Activated CD4-positive, alpha-beta T cell treated with anti-CD3 and anti-CD28 coated beads for 1 hour (primary cell): ENCODE measurements around the gene KEL.

Experiments used
- DNase-seq: peaks from one replicate; pipeline ENCODE4 v3.0.0-alpha.2; 2020

Gene KEL

GRCh38 chr7:142927085-142927745 lies 34.9 kb downstream of the KEL start:
- DNase-seq: no peak

- DNase-seq: no peak
Measured at GRCh38 chr7:142925413-142925812, 36.8 kb downstream of the KEL start.

GRCh38 chr7:142923391-142923790 lies 38.8 kb downstream of the KEL start:
- no peak for DNase-seq

DNA sequence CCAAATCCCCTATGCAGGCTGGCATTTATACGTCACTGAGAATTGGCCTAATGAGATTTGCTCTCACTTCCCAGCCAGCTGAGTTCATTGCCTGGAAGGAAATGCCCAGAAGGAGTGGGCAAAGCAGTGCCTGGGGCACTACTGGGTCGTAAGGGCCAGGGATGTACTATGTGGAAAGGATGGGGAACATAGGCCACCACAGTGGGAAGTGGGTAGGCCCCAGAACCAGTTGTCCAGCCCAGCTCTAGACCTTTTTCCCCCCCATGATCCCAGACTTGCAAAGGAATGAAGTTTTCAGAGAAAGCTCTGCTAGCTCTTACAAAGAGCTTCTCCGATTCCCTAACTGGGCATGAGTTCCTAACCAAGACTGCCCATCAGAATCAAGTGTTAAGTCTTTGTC lies 42.5 kb downstream of the KEL start:
- DNase-seq: no peak

DNA sequence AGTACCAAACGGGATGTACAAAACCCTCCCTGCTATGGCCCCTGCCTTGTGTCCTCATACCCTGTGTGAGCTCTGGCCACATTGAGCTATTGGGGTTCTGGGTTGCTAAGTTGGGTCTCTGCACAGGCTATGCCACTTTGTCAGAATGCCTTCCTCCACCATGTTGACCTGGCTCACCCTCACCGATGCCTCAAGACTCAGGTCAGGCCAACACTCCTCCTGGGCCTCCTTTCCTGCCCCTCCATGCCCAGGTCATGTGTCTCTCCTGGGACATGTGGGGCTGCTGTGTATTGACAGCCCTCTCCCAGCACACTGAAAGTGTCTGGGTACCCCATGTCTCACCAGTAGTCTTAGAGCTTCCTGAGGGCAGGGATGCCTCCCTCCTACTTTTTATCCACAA lies 43.3 kb downstream of the KEL start:
- no peak for DNase-seq

- no peak for DNase-seq
Measured at GRCh38 chr7:142917447-142917846, 44.7 kb downstream of the KEL start.

DNA sequence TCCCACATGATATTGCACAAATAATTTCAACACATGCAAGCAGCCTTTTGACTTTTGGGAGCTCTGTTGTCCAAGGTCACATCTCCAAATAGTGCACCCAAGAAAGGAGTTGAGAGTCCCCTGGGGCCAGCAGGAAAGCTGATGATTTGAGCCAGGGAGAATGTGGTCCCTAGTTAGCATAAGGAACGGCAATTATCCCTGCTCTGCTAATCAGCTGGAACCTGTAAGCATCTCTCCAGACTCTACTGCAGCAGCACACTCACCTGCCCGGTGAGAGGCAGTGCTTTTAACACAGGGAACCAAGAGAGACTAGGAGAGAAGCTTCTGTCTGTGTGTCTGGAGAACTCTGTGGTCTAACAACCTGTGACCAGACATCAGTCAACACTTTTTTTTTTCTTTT lies 45.7 kb downstream of the KEL start:
- no peak for DNase-seq

GRCh38 chr7:142915315-142915714 lies 46.8 kb downstream of the KEL start:
- no peak for DNase-seq

GRCh38 chr7:142914121-142914520 lies 48.0 kb downstream of the KEL start:
- no peak for DNase-seq

DNA sequence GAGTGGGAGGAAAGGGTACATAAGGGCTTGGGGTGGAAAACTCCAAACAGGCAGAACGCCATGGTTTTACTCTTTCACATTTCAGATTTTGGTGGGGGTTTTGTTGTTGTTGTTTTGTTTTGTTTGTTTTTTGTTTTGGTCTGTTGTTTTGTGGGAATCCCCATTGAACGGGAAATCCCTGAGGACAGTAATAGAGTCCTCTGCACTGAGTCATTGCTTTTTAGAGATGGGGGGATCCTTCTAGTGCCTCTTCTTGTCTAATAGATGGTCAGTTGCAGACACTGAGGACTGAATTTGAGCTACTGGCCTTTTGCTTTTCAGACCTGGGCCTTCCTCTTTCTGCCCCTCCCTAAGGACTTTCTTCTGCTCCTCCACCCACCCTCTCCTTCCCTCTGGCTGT lies 48.6 kb downstream of the KEL start:
- no peak for DNase-seq

GRCh38 chr7:142913051-142913450 lies 49.1 kb downstream of the KEL start:
- DNase-seq: no peak

DNA sequence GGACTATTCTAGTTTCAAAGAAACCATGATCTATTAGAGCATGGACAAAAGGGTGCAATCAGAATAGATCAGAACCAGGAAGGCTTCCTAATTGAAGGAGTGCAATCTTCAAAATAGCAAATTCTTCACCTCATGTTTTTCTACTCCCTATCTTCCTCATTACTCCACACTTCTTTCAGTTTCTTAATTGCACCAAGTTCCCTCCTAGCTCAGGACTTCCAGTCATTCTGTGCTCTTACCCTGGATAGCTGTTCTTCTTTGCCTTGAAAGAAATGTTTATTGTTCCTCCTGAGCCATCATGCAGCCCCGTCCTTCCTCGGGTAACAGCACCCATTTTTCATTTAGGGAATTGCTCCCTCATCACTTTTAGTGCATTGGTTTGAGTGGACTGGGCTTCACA lies 51.7 kb downstream of the KEL start:
- no peak for DNase-seq

DNA sequence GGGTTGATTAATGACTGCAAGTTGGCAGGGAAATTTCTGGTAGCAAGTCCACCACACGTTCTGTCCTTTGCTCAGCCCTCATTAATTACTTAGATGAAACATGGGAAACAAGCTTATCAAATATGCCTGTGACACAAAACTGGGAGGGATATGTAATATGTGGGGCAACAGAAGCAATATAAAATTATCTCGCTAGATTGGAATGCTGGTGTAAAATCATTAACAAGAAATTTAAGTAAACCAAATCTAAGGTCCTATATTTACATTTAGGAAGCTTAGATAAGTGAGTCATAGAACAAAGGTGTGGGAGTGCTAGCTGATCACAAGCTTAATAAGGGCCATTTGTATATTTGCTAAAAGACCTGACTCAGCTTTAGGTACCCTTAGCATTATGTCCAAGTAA lies 52.1 kb downstream of the KEL start:
- no peak for DNase-seq

- DNase-seq: no peak
Measured at GRCh38 chr7:142908921-142909890, 53.0 kb downstream of the KEL start.

DNA sequence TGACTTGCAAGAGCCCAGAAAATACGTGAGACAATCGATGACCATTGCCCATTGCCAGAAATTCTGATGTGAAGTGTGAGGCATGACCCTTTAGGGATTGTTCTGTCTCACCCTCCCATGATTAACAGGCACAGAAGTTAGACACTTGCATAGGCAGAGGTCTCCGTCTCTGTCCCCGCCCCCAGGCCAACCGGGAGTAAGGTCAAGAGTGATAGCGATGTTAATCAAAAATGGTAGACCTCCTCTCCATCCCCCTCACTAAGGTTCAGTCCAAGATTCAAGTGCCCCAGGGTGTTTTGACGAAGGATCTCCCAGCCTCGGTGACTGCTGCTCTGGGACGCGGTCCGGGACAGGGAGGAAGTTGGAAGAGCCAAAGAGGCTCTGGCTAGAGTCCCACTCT lies 53.9 kb downstream of the KEL start:
- no peak for DNase-seq

- no peak for DNase-seq
Measured at GRCh38 chr7:142906643-142907042, 55.5 kb downstream of the KEL start.

DNA sequence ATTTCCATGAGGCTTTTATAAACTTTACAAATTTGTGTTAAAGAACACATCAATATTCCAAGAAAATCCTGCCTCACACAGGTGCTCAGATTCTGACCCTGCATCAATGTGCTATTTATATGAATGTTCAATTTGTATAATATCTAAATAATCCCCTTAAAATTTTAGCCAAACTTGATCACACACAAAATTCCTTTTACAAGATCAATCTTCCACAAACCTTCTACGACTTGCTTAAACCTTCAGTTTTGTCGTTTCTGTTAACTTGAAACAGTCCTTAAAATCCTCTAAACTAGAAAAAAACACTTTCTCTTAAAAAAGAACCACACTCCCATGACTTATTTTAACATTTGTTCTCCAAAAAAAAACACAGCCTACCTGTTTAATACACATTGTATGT lies 56.4 kb downstream of the KEL start:
- no peak for DNase-seq

DNA sequence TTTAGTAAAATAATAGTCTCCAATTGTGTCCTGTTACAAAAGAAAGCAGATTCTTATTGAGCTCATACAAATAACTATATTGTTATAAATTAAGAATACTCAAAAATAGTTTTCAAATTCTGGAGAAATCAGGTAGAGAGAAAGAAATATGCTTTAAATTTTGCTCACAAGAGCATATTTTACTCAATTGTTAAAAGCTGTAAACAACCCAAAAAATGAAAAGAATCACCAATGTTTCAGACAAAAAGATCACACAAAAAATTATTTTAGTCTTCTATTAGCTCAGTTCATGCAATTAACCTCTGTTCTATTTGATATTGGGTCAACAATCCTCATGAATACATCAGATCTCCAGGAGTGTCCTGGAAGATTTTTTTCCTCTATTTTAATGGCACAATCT lies 58.0 kb downstream of the KEL start:
- no peak for DNase-seq

DNA sequence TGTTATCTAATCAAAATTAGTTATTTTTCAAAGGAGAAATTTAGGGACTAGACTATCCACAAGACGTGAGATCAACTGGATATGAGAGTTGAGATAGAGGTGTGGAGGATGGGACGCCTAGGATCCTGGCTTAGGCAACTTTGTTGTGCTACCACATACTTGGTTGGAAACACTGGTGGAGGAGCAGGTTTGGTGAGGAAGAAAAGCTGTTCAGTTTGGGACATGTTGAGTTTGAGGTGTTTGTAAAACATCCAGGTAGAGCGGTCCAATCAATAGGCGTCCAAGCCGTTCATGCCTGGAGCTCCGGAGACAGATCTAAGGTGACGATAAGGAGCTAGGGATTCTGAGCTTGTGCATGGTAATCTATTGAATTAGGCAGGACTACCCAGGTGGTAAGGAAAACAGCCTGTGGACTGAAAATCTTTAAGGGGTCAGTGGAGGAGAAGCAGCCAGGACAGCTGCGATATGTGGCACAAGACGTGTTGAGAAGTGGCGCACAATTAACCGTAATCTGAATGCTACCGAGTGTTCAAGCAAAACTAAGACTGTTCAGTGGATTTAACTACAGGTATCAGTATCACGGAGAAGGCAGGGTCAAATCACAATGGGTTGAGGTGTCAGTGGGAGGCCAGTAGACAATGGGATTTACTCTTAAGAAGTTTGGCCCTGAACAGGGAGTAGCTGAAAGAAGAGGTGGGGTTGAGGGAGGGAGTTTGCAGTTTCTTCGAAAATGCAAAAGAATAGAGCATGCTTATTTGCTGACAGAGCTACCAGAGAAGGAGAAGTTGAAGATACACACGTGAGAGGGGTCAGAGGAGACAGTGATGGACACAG lies 60.5 kb downstream of the KEL start:
- no peak for DNase-seq

GRCh38 chr7:142899661-142900060 lies 62.5 kb downstream of the KEL start:
- no peak for DNase-seq

DNA sequence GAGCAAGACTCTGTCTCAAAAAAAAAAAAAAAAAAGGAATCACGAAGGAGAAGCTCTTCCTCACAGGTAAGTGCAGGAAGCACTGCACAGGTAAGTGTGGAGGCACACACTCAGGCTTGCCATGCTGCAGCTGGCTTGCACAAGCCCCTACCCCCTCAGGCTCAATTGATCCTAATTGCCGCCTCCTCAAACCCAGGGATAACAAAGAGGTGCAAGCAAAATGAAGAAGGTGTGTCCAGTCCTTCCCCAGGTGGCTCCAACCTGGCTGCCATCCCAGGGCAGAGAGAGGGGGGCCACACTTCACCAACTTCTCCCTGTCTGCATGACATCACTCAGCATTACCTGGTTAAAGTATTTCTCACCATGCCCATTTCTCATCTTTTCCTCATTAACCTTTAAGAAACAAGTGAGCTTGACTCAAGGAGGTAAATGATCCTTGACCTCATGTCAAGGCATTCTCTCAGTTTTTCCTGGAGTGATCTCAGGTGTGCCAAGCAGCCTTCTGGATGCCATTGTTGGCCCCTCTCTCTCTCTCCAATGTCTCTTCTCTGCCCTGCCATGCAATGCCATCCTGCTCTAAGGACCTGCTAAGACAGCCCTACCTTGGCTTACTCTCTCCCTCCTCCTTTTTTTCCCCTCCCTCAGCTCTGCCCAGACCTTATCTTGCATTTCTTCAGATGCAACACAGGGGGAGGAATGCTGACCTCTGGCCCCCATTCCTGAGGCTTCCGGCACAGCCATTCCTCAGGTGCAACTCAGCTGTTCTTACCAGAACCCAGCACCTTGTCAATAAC lies 63.6 kb downstream of the KEL start:
- no peak for DNase-seq

DNA sequence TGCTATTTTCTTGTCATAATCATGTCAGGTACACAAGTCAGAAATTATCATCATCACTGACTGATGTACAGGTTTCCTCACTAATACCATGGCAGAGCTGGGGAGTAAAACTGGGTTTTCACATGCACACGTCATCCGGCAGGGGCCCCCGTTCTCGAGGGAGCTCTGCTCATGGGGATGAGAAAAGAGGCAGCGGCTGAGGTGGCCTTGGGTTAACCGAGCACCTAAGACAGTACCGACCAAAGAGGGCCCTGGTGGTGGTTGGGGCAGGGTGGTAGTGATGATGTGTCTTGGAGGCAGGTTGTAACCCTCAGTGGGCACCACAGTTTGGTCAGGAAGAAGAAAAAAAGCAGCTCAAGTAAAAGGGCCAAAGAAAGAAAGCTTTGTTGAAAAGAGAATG lies 64.5 kb downstream of the KEL start:
- DNase-seq: no peak
